ENCODE data around the gene ZBTB20. TPM values are rescaled to one million over a fixed set of nuclear protein-coding genes. Genes with fewer than 3 reads are reported as not detected.

Gene ZBTB20
- total RNA-seq, 2 experiments from 2014 or later: 11.0 to 11.4 TPM

DNA sequence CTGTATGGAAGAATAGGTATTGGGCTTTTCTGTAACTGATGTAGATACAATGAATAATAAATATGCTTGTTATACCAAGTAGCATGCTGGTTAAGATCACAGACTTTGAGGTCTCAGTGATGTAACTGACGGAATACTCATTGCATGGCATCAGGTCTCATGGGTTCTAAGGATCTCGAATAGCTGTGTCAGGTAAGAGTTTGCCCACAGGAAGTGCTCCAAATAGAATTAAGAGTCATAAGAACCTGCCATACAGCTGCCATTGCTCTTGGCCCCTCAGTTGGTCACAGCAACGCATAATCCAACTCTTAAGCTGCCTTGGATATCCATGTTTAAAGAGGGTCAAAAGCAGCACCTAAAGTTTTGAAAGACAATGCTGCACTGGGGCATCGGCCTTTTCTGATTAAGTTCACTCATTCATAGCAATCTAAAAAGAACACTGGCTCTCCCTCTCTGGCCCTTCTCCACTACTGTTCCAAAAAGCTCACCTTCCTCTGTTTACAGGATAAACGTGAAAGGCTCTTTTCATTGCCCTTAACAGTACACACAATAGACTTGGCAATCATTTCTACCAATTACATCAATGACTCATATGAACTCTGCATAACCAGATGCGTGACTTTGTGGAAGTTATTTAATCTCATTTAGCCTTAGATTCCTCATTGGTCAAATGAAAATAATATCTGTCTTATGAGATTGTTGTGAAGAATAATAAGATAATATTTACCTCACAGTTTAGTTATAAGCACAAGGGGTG, 74.6 kb downstream of the ZBTB20 start:
- peaks cover 11% of the 10 kb centered on the region for H3K36me3 Mint-ChIP-seq (ENCODE audit: low read depth)
- H3K4me1 Mint-ChIP-seq: peaks cover 15% of the 10 kb centered on the region
- H3K27ac Mint-ChIP-seq: no peak overlapping the region
- DNase-seq: no peak
- ChIA-PET POLR2A (no interaction called here), CTCF (no interaction called here)
- no peaks in the 10 kb centered on the region for H3K9me3 Mint-ChIP-seq
- no peaks in the 10 kb centered on the region for H3K27me3 Mint-ChIP-seq
- no peak overlapping the region for H3K4me3 Mint-ChIP-seq

DNA sequence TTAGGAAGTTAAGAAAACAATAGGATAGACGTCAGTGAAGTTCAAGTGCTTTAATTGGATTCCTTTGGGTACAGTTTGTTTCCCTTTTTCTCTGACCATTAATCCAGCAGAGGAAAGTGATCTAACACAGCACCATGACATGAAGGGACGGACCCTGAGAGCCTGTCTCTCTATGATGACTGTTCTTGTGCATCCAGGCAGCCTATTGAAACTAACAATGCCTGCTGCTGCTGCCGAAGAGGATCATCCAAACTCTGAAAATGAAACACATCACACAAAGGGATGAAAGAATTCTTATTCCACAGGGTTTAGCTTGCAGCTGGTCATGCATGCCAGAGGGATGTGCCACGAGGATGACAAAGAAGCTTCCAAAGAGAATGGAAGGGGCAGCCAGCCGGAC, 75.5 kb downstream of the ZBTB20 start:
- Mint-ChIP-seq H3K4me1 (peaks cover 15% of the 10 kb centered on the region), H3K4me3 (no peak overlapping the region), H3K27me3 (no peaks in the 10 kb centered on the region), H3K36me3 (ENCODE audit: low read depth) (peaks cover 9% of the 10 kb centered on the region), H3K9me3 (no peaks in the 10 kb centered on the region), H3K27ac (no peak overlapping the region)
- POLR2A ChIA-PET: no interaction called here
- DNase-seq: no peak
- CTCF ChIA-PET: no interaction called here

DNA sequence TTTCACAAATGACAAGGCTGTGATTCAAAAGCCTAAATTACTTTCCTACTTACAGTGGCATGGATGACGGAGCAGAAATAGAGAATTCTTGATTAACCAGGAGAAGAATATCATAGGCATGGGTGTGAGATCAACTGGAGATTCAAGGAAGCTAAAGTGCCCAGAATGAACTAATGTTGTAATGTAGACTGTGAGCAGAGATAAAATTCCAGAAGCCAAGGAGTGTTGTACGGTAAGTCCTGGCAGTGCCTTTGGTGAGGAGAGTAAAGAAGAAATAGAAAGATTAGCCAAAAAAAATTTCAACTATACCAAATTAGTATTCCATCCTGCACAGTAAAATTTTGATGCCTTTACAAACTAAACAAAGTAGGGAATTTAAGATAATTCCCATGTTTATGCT, 75.9 kb downstream of the ZBTB20 start:
- Mint-ChIP-seq H3K36me3 (ENCODE audit: low read depth) (peaks cover 11% of the 10 kb centered on the region), H3K4me1 (peaks cover 15% of the 10 kb centered on the region)

DNA sequence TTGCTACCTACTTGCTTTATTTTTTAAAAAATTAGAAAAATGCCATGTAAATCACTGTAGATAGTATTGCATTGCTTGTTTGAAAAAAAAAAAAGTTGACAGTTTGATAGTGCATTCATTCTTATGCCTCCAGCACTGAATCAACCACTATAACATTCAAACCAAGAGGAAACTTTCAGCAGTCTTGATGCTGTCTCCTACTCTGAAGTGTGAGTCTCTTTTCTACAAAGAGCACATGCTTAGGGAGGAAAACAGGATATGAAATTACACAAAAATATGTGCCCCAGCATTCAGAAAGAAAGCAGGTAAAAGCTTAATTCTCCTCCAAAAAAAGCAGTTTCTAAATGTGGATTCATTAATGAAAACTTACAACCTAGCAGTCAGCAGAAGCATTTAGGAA, 78.3 kb downstream of the ZBTB20 start:
- CTCF ChIA-PET: no interaction called here
- no peaks in the 10 kb centered on the region for H3K9me3 Mint-ChIP-seq

More for the DNA sequence above, 75.9 kb downstream of the ZBTB20 start:
- Mint-ChIP-seq H3K9me3 (no peaks in the 10 kb centered on the region), H3K27me3 (no peaks in the 10 kb centered on the region), H3K4me3 (no peak overlapping the region), H3K27ac (no peak overlapping the region)
- CTCF ChIA-PET: no interaction called here
- no peak for DNase-seq
- POLR2A ChIA-PET: no interaction called here

DNA sequence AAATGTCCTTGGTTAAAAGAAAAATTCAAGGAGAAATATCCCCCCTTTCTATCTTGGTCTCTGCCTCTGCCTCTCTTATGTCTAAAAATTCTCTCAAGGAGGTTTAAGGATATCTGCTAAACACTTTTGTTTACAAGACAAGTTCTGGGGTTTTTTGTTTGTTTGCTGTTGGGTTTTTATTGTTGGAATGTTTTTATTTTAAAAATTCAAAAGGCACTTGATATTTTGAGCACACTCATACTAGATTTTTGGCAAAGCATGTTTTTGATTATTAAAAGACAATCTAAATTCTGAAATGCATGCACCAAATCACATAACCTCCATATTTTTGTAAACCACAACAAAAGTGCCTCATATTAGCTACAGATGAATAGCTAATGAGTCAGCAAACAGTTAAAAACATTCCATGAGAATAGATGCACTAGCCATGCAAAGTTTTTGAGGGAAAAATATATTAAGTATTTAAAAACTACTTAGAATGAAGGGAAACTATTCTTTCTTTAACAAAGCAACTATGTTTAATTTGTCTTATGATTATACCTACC, 84.6 kb downstream of the ZBTB20 start:
- Mint-ChIP-seq H3K36me3 (ENCODE audit: low read depth) (peaks cover 6% of the 10 kb centered on the region), H3K4me3 (no peak overlapping the region), H3K9me3 (peaks cover 2% of the 10 kb centered on the region), H3K27me3 (no peaks in the 10 kb centered on the region), H3K4me1 (no peaks in the 10 kb centered on the region), H3K27ac (no peak overlapping the region)
- DNase-seq: no peak
- CTCF ChIA-PET: interaction anchor here (0.9 to 1.0 kb wide), 2 partner anchors 29 to 580 kb away, joined by 3 to 4 read pairs; no protein-coding TSS in a partner anchor
- POLR2A ChIA-PET: no interaction called here

More for the DNA sequence above, 78.3 kb downstream of the ZBTB20 start:
- Mint-ChIP-seq H3K27ac (peak overlapping the region; percentile 27), H3K4me1 (peaks cover 15% of the 10 kb centered on the region), H3K4me3 (no peak overlapping the region), H3K27me3 (no peaks in the 10 kb centered on the region), H3K36me3 (ENCODE audit: low read depth) (peaks cover 11% of the 10 kb centered on the region)
- no peak for DNase-seq
- POLR2A ChIA-PET: no interaction called here

DNA sequence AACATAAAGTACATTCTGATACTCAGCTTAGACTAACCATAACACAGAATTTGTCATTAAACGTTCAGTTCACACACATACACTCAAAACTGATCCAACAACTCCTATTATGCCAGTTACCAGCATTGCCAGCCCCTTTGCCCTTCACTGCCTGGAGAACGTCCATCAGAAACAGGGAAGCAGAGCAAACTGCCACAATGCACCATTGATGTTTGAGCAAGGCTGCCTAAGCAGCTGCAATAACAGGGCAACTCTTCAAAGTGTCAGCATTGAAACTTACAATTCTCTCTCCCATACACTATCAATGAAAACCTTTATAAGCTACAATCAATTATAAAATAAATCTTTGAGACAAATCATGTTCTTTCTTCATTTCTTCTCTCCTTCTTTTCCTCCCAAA, 85.1 kb downstream of the ZBTB20 start:
- Mint-ChIP-seq H3K27ac (no peak overlapping the region), H3K4me1 (no peaks in the 10 kb centered on the region), H3K4me3 (no peak overlapping the region), H3K27me3 (no peaks in the 10 kb centered on the region), H3K36me3 (ENCODE audit: low read depth) (peaks cover 6% of the 10 kb centered on the region), H3K9me3 (peaks cover 2% of the 10 kb centered on the region)
- ChIA-PET CTCF (interaction anchor here (0.9 kb wide), 1 partner anchor 30 kb away, joined by 3 read pairs; no protein-coding TSS in a partner anchor), POLR2A (no interaction called here)
- no peak for DNase-seq

DNA sequence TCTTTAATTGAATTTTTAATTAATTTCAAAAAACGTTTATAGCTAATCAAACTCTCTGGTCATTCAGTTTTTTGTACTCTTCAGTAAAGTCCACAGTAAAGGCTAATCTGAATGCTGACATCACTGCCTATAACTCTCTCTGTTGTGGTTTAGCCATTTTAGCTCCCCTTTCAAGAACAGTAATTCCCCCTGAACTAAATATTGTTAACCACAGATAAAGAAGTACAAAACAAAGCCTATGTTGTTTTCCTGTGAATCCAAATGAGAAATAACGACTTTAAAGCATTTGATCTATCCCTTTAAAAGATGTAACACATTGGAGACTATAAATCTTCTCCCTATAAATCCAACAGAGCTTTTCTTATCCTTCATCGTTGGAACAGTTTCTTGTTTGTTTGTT, 94.2 kb downstream of the ZBTB20 start:
- Mint-ChIP-seq H3K36me3 (ENCODE audit: low read depth) (no peaks in the 10 kb centered on the region), H3K4me1 (no peaks in the 10 kb centered on the region), H3K27ac (no peak overlapping the region), H3K27me3 (no peaks in the 10 kb centered on the region), H3K4me3 (no peak overlapping the region), H3K9me3 (peaks cover 2% of the 10 kb centered on the region)
- ChIA-PET POLR2A (interaction anchor here (0.6 kb wide), 1 partner anchor 160 kb away, joined by 7 read pairs; no protein-coding TSS in a partner anchor), CTCF (interaction anchor here (0.6 to 1.0 kb wide), 3 partner anchors 9 to 289 kb away, joined by 3 to 4 read pairs (median 4); no protein-coding TSS in a partner anchor)
- no peak for DNase-seq

DNA sequence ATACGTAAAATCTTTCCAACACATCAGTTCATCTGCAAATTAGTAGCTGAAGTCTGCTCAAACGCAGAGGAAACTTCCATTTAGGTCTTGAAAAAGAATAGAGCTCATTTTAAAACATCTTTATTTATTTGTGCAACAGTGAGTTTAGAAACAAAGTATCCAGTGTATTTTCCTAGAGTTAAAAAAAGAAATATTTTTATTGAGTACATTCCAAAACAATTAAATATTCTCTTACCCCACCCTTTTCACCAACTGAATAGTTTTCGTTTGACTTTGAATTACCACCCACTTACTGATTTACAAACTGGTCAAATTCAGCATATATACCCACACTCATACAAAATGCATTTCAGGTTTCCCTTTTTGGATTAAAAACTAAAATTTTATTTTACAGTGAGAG, 104.7 kb downstream of the ZBTB20 start:
- POLR2A ChIA-PET: no interaction called here
- Mint-ChIP-seq H3K4me1 (no peaks in the 10 kb centered on the region), H3K36me3 (ENCODE audit: low read depth) (no peaks in the 10 kb centered on the region), H3K4me3 (no peak overlapping the region), H3K27ac (no peak overlapping the region), H3K9me3 (no peaks in the 10 kb centered on the region), H3K27me3 (no peaks in the 10 kb centered on the region)
- DNase-seq: no peak
- CTCF ChIA-PET: no interaction called here

DNA sequence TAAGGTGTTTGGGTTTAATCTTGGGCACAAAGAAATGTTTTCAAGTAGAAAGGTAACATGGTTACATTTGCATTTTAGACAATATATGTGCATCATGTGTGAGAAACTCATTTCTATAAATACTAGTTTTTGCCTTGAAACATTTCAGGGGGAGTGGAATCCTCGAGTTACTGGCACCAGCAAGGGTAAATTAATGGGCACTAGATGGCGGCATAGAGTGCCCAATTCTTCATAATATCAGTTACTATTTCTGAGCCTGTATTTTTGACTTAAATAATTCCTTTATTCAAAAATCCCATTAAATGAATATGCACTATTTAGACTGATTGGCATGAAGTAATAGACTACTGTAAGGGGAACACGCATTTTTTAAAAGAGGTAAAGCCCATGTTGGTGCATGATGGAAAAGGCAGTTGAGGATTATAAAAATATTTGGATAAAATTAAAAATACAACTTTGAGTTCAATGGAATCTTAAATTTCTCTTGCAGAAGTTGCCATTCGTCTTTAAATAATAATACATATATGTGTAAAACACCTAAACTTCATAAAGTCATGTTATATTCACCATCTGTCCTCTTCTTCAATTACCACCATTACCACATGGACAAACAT, 106.3 kb downstream of the ZBTB20 start:
- ChIA-PET CTCF (no interaction called here), POLR2A (no interaction called here)
- H3K27me3 Mint-ChIP-seq: no peaks in the 10 kb centered on the region
- H3K4me3 Mint-ChIP-seq: no peak overlapping the region
- H3K9me3 Mint-ChIP-seq: peaks cover 1% of the 10 kb centered on the region
- peak; percentile 41 for DNase-seq
- no peak overlapping the region for H3K27ac Mint-ChIP-seq
- no peaks in the 10 kb centered on the region for H3K4me1 Mint-ChIP-seq
- no peaks in the 10 kb centered on the region for H3K36me3 Mint-ChIP-seq (ENCODE audit: low read depth)

DNA sequence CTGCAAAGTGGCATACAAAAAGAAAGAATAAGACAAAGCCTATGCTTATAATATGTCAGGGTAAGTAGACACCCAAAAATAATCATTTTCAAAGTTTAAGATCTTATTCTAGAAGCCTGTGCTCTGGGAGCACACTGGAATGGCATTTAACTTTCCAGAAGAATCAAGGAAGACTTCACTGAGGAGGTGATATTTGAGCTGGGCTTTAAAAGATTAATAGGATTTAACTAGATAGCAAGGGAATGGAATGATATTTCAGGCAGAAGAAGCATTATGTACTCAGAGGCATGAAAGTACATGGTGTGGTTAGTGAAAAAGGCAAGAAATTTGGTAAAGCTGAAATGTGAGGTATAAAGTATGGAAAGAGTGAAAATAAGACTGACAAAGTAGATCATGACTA, 106.8 kb downstream of the ZBTB20 start:
- ChIA-PET CTCF (no interaction called here), POLR2A (no interaction called here)
- H3K27ac Mint-ChIP-seq: no peak overlapping the region
- no peaks in the 10 kb centered on the region for H3K27me3 Mint-ChIP-seq
- no peak for DNase-seq
- H3K9me3 Mint-ChIP-seq: peaks cover 5% of the 10 kb centered on the region
- peaks cover 2% of the 10 kb centered on the region for H3K36me3 Mint-ChIP-seq (ENCODE audit: low read depth)
- no peak overlapping the region for H3K4me3 Mint-ChIP-seq
- H3K4me1 Mint-ChIP-seq: no peaks in the 10 kb centered on the region

DNA sequence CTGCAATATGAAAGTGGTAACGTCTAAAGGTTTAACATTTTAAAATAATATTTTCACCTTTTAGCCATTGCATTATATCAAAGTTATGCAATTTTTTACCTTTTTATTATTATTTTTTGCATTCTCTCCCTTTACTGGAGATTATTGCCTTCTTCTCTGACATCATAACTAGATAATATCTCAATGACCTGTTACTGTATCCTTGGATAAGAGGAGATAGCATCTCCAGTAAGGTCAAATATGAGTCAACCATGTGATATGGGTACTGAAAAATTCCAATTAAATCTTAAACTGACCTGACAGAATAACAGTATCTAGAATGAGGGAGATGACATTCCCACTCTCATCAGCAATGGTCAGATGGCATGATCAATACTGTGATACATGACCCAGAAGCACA, 108.3 kb downstream of the ZBTB20 start:
- CTCF ChIA-PET: no interaction called here
- no peak overlapping the region for H3K4me3 Mint-ChIP-seq

DNA sequence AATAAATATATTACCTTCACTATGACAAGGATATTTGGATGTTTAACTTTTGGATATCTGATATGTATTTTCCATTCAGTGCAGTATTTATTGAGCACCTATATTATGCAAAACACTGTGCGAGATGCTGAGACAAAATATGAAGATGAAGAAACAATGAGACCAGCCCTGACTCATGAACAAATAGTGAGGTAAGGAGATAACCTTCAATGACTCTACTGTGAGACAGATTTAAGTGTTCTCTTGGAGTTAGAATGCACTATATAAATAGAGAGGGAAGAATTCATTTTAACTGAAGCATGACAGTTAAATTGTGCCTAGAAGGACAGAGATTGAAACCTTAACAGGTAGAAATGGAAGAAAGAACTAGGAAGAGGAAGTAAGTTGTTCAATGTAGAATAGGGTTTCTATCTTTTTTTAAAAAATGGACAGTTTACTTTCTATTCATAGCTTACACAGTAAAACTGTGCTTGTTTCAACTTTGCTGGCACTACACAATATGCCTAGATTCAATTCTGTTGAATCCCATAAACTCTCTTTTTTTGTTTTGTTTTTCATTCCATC, 124.2 kb downstream of the ZBTB20 start:
- H3K27ac Mint-ChIP-seq: no peak overlapping the region
- ChIA-PET POLR2A (no interaction called here), CTCF (no interaction called here)
- no peaks in the 10 kb centered on the region for H3K9me3 Mint-ChIP-seq
- H3K4me3 Mint-ChIP-seq: no peak overlapping the region
- no peaks in the 10 kb centered on the region for H3K27me3 Mint-ChIP-seq
- H3K36me3 Mint-ChIP-seq (ENCODE audit: low read depth): no peaks in the 10 kb centered on the region
- H3K4me1 Mint-ChIP-seq: no peaks in the 10 kb centered on the region
- no peak for DNase-seq

More for the DNA sequence above, 108.3 kb downstream of the ZBTB20 start:
- Mint-ChIP-seq H3K9me3 (peaks cover 9% of the 10 kb centered on the region), H3K27ac (no peak overlapping the region), H3K4me1 (no peaks in the 10 kb centered on the region), H3K36me3 (ENCODE audit: low read depth) (peaks cover 4% of the 10 kb centered on the region), H3K27me3 (no peaks in the 10 kb centered on the region)
- POLR2A ChIA-PET: no interaction called here
- DNase-seq: no peak

DNA sequence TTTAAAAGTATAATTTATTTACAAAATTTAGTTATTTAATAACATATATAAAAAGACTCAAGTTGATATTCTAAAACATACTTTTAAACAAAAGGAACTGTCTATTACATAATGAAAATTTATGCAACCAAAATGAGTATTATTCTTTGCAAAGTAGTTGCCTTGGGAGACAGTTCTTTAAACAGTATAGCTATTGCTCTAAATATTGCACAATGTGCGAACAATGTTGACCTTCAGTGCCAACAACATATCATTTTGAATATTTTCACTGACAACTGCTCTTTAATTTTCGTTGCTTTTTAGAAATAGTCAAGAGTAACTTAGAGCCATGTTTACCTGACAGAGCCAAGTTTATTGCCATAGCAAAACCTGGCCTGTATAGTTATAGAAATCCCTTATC, 124.9 kb downstream of the ZBTB20 start:
- no peaks in the 10 kb centered on the region for H3K4me1 Mint-ChIP-seq

More for the DNA sequence above, 124.9 kb downstream of the ZBTB20 start:
- no peak overlapping the region for H3K4me3 Mint-ChIP-seq
- ChIA-PET POLR2A (no interaction called here), CTCF (no interaction called here)
- no peak overlapping the region for H3K27ac Mint-ChIP-seq
- no peaks in the 10 kb centered on the region for H3K27me3 Mint-ChIP-seq
- no peak for DNase-seq
- H3K36me3 Mint-ChIP-seq (ENCODE audit: low read depth): no peaks in the 10 kb centered on the region
- H3K9me3 Mint-ChIP-seq: peaks cover under 1% of the 10 kb centered on the region
